GM19043 (cell line): ENCODE measurements around the gene ZNF549.
"Not testable (repeated sequence)": the region's sequence is repeated elsewhere in the genome, so short reads cannot be mapped to it uniquely, and the experiment has no call there.

Source experiments
- ATAC-seq: cut with Tn5 transposase; IDR thresholded peaks from one replicate; pipeline ENCODE4 v1.9.1; 2021; ENCODE audit warnings: low read depth; ENCODE audit not compliant: unreplicated experiment

ZNF549 gene

DNA sequence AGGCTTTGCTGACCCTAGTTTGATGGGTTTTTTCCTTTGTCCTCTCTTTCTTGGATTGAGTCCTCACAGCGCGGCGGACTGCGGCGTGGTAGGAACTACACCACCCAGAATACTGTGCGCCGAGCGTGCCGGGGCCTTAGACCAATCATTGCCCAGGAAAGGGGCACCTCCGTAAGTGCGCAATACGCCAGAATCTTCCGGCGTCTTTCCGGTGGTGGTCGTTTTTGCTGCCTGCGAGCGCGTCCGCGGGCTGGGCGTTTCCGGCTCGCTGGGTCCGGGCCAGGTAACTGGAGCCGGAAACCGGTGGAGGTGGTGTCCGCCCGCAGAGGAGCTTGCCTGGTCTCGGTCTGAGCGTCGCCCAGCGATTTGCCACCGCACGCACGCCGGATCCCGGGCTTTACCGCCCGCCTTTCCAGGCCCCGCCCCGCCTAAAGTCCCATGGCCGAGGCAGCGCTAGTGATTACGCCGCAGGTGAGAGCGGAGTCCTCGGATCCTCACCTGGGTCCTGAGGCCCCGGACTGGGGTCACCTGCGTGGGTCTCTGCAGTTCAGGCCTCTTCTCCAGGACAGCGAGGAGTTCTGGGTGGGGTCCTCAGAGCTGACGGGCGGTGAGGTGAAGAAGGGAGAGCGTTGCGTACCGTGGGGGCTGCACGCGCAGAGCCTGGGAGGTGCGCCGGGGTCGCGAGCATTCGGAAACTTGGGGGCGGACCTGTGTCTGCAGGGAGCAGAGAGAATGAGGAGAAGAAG is at the start of gene ZNF549:
Gene ZNF549, plus strand, starts transcription at position 221 of the 746 bp plus-strand sequence. Its CDS starts 218 bp downstream, at position 439.
- peak; percentile 96 for ATAC-seq

DNA sequence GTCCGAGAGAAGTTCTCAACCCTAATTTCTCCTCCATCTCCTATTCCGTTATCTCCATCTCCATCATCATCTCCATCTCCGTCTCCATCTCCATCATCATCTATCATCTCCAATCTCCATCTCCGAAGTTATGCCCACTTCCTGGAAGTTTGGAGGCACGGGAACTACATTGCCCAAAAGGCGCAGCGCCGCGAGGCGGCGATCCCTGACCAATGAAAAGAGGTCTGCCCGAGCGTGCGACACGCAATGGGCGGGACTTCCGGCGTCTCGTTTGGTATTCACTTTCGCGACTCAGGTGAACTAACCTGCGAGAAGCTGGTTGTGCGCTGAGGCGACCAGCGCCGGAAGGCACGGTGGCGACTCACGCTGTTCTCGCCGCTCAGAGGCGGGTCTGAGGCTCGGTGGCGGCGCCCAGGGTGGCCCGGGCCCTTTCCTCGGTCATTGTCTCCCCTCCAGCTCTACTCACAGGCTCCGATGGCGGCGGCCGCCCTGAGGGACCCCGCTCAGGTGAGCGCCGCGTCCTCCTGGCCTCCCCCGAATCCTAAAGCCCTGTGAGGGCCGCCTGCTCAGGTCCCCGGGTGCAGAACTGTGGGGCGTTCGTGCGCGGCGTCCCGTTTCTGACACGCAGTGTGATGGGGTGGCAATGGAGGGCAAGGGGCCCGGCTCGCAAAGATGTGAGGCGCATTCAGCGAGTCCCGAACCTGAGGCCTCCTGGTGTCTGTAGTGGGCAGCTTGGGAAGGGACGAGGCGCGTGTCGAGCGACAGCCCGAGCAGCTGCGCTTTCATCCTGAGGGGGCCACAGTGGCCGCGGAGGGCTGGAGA is 39.5 kb upstream of the ZNF549 start, which contains the start of gene ZNF419:
Gene ZNF419, plus strand, starts transcription at position 274 of the 822 bp plus-strand sequence. Its CDS starts 201 bp downstream, at position 475.
- ATAC-seq = peak; percentile 95

DNA sequence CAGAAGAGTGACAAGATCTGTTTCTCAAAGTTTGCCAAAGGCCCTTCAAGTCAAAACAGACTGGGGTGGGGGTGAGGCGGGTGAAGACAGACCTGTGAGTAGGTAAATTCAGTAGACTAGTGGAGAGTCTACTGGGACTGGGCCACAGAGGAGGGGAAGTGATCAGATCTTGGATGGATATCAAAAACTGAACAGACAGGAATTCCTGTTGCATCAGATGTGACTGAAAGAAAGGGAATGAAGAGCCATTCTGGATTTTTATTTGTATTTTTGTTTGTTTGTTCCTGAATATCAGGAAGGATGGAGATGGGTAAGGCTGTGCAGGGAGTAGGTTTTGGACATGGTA is 38.9 kb upstream of the ZNF549 start:
- ATAC-seq = not testable (repeated sequence)

DNA sequence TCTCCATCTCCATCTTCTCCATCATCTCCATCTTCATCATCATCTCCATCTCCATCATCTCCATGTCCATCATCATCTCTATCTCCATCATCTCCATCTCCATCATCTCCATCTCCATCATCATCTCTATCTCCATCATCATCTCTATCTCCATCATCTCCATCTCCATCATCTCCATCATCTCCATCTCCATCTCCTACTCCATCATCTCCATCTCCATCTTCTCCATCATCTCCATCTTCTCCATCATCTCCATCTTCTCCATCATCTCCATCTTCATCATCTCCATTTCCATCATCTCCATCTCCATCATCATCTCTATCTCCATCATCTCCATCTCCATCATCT is 27.9 kb upstream of the ZNF549 start:
- ATAC-seq = not testable (repeated sequence)

DNA sequence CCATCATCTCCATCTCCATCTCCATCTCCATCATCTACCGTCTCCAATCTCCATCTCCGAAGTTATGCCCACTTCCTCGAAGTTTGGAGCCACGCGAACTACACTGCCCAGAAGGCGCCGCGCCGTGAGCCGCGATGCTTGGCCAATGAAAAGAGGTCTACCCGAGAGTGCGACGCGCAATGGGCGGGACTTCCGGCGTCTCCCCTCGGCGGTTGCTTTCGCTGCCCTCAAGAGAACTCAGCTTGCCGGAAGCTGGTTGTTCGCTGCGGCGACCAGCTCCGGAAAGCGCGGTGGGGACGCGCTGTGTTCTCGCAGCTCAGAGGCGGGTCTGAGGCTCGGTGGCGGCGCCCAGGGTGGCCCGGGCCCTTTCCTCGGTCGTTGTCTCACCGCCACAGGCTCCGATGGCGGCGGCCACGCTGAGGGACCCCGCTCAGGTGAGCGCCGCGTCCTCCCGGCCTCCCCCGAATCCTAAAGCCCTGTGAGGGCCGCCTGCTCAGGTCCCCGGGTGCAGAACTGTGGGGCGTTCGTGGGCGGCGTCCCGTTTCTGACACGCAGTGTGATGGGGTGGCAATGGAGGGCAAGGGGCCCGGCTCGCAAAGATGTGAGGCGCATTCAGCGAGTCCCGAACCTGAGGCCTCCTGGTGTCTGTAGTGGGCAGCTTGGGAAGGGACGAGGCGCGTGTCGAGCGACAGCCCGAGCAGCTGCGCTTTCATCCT is 27.3 kb upstream of the ZNF549 start, which contains the start of gene ZNF773:
Gene ZNF773, plus strand, starts transcription at position 259 of the 716 bp plus-strand sequence. Its CDS starts 143 bp downstream, at position 402.
- peak; percentile 99 for ATAC-seq

DNA sequence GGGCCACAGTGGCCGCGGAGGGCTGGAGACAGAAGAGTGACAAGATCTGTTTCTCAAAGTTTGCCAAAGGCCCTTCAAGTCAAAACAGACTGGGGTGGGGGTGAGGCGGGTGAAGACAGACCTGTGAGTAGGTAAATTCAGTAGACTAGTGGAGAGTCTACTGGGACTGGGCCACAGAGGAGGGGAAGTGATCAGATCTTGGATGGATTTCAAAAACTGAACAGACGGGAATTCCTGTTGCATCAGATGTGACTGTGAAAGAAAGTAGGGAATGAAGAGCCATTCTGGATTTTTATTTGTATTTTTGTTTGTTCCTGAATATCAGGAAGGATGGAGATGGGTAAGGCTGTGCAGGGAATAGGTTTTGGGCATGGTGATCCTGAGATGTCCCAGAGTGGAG is 26.8 kb upstream of the ZNF549 start:
- not testable (repeated sequence) for ATAC-seq

DNA sequence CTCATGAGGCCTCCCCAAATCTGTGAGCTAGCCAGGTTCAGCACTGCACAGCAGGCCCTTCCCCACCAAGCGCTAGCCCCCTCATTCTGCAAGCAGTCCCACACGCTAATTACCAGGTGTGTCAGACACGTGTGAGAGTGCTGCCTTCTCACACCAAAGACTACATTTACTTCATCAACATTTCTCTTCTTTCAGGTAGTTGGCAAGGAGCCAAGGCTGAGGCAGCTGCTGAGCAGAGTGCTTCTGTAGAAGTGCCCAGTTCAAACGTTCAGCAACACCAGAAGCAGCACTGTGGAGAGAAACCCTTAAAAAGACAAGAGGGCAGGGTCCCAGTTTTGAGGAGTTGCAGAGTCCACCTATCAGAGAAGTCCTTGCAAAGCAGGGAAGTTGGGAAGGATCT is 21.0 kb upstream of the ZNF549 start:
- ATAC-seq = no peak

DNA sequence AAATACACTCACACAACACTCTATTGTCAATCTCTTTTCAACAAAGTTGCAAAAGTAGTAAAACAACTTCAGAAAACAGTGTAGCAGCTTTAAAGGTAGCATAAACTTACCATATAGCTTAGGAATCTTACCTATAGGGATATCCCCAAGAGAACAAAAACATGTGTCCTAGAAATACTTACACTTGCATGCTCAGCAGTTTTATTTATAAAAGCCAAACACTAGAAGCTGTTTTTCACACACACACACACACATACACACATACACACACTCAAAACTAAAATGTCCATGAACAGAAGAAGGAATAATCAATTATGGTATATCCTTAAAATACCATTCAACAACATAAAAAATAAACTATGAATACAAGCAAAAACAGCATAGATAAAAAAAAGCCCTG is 15.7 kb upstream of the ZNF549 start:
- no peak for ATAC-seq

DNA sequence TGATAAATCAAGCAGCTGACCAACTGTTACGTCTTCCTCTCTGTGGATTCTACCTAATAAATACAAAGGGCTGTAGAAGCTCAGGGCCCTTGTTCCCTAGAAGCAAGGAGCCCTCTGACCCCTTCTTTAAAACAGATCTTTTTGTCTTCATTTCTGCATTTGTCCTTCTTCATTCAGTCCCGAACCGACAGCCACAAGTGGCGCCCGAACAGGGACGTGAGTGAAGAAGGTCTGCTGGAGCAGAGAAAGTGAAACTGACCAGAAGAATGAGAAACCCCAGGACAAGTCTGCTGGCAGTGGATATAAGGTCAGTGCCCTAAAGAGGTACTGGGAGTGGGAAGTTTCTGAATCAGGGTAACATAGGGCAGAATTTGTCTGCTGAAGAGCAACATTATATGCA is 14.3 kb upstream of the ZNF549 start:
- no peak for ATAC-seq

DNA sequence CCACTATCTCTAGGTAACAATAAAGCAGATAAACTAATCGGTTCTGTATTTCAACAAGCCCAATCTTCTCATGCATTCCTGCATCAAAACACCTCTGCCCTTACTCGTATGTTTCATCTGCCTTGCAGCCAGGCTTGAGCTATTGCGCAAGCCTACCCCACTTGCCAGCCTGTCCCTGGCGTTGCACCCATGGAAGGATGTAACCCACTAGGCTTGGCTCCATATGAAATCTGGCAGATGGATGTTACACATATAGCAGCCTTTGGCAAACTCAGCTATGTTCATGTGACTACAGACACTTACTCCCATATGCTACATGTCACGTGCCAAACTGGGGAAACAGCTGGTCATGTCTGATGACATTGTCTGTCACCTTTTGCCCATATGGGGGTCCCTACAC is 11.9 kb upstream of the ZNF549 start:
- ATAC-seq = no peak

DNA sequence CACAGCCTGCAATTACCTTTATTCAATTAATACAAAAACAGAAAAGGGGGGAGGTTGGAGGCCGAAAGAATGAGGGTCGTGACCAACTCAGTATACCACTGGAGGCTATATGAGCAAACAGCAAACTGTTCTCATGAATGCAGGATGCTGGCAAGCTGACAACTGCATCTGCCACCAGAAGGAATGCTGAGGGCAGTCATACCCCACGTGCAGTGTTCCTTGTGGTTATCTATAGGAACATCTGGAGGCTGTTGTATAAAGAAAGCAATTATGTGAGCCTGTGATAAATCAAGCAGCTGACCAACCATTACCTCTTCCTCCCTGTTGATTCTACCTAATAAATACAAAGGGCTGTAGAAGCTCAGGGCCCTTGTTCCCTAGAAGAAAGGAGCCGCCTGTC is 9.1 kb upstream of the ZNF549 start:
- not testable (repeated sequence) for ATAC-seq

DNA sequence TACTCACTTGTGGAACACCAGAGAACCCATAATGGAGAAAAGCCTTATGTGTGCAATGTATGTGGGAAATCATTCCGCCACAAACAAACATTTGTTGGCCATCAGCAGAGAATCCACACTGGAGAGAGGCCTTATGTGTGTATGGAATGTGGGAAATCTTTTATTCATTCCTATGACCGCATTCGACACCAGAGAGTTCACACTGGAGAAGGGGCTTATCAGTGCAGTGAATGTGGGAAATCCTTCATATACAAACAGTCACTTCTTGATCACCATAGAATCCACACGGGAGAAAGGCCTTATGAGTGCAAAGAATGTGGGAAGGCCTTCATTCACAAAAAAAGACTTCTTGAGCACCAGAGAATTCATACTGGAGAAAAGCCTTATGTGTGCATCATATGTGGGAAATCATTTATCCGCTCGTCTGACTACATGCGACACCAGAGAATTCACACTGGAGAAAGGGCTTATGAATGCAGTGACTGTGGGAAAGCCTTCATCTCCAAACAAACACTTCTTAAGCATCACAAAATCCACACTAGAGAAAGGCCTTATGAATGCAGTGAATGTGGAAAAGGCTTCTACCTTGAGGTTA is 10.9 kb downstream of the ZNF549 start:
- no peak for ATAC-seq

DNA sequence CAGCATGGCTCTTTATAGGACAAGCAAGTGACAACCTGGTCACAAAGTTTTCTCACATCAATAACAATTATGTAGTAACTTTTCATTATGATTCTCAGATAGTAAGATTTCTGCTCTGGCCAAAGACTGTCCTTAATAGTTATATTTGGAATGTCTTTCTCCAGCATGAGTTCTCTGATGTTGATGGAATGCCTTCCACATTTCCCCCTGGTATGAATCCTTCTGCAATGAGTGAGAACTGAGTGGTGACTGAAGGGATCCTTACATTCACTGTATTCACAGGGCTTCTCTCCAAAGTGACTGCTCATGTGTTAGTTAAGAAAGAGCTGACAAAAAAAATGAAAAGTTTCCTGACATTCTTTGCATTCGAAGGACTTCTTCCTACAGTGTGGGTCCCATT is 19.4 kb downstream of the ZNF549 start:
- ATAC-seq = no peak

DNA sequence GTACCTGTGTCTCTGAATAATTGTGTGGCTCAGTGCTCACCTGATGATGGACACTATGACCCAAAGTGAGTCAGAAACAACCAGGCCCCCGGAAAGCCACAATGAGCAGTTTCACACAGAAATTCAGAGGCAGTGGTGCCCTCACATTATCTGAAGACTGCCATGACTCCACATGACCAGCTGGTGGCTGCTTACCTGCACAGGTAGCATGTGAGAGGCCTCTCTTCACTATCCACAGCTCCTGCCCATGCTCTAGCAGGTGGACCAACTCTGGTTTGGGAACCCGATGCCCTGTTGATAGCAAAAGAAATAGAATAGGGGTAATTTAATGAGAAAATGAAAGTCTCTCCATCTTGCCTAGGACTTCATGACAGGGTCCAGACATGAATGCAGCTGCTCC is 25.3 kb downstream of the ZNF549 start:
- no peak for ATAC-seq

DNA sequence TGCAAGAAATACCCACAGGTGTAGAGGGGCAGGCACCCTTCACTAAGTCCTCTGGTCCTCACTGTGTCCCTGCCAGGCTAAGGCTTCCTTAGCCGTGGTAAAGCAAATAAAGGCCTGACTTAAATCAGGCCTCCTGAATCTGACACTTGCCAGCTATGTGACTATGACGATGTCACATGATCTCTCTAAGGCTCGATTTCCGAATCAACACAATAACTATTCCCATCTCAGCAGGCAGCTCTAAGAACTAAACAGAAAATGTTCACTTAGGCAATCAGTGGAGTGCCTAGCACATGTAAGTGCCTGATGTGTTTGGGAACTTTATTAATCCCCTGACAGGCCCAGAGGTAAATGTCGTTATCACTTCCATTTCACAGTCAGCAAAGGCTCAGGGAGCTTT is 30.5 kb downstream of the ZNF549 start:
- ATAC-seq = no peak

DNA sequence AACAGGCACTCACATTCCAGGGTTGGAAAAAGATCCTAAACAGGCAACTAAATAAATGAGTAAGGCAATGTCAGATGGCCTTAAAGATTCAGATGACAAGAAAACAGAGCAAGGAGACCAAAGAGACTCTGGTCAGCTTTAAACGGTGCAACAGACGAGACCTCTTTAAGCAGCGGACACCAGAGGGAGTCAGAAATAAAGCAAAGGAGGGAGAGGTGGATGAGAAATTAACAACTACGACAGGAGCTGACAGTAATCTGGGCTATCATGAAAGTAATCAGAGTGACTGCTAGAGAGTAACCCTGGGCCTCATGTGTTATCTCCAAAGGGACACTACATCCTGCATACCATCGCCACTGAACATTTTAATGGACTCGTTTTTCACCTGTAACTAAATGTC is 31.4 kb downstream of the ZNF549 start:
- ATAC-seq = no peak

DNA sequence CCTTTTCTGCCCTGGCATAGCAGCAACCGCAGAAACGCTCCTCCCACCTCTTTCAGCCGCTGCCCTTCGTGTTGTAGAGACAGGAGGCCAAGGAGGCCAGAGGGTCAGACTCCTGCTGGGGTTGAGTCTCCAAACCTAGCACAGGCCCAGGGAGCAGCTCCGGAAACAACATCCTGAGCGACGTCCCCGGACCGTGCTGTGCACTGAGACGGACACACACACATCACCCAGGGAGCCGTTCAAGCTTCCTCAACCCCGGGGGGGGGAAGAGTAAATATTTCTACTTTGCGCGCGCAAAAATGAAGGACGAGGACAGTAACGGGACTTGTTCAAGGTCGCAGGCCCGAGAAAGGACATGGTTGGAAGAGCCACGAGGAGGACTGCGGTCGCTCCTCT is 31.9 kb downstream of the ZNF549 start:
- ATAC-seq = no peak

DNA sequence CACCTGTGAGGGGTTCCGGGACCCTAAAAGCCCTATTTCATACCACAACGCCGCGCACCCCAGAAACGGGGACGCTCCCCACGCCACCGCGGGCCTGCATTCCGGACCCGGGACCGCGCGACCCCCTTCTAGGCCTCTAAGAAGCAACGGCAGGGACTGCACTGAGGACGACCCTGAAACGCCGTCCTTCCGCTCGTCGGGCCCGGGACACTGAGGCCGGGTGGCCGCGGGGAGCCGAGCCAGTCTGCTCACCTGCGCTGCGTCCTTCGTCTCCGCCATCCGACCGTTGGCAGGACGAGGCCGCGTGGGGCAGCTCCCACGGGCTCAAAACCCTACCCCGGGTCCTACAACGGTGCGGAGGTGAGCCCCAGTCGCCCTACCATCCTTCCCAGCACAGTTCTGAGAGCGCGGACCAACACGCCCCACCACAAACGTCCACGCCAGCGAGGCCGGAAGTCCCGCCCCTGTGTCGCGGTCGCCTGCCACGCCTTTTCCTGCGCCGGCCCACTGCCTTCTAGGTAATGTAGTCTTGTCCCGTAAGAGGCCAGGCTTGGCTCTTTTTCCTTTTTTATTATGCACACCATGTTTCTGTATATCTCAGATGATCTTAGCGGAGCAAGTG is 32.4 kb downstream of the ZNF549 start, which contains the start of gene ZNF550:
Gene ZNF550, minus strand, starts transcription at position 460 of the 622 bp plus-strand sequence. Its CDS starts 181 bp downstream, at position 279.
- peak; percentile 88 for ATAC-seq

DNA sequence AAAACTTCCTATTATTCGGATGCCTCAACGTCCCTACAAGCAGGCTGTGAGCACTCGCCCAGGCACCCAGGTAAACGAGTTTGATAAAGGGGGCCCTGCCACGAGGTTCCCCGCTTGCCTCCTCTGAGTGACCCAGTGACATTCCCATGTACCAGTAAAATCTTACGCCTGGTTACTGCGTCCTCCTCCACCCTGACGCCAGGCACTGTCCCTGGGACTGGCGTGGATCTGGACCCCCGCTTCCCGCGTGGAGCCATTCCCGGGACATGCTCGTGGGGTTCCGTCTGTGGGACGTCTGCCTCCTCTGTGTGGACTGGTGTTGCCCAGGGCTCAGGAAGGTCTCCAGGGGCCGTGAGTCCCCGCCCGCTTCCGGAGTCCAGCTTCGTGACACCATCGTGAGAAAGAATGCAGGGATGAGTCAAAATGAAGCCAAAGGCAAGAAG is 32.9 kb downstream of the ZNF549 start:
- no peak for ATAC-seq

DNA sequence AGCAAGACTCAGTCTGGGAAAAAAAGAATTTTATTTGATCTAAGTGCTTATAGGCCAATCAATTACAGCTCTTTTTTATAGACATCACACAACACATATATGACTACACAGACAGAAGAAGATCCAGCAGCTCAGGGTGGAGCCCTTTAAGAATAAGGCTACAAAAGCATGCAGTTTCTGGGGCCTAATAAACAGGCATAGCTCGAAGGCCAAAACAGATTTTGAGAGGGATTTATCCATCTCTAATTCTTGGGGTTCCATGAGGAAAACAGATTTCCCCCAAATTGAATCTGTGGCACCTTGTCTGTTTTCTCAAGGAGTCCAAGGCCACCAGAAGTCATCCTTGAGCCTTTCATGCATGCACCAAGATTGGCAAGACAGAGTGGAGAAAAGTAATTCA is 36.4 kb downstream of the ZNF549 start:
- no peak for ATAC-seq
